Kasumi-1 (cell line): ENCODE results near the gene DNAJB8.

Source experiments
- DNase-seq, 2 experiments: peaks; one replicate each; lab custom pipeline; 2025; lab: John Stamatoyannopoulos, UW

Gene DNAJB8

DNA sequence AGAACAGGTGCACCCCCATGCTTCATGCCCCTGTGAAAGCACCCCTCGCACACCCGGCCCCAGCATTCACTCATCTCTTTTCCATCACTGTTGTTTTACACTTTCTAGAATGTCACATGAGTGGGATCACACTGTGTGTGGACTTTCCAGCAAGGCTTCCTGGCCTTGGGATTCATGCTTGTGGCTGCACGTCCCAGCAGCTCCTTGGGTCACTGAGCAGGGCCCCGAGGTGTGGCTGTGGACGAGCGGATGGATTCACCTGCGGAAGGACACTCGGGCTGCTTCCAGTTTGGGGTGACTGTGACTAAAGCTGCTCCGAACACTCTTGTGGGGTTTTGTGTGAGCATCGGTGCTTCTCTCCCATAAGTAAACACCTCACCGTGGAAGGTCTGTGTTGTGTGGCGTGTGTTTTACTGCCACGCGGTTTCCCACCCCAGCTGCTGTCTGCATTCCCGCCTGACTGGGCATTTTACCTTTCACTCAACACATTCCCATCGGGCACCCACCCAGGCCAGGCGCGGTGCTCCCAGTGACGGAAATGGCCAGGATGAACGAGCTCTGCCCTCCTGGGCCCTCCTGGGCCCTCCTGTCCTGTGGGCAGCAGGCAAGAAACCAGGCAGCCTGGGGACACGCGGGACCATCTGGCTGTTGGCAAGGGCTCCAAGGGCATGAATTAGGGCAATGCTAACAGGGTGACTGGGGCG is 41.4 kb downstream of the DNAJB8 start:
- DNase-seq: no peak

DNA sequence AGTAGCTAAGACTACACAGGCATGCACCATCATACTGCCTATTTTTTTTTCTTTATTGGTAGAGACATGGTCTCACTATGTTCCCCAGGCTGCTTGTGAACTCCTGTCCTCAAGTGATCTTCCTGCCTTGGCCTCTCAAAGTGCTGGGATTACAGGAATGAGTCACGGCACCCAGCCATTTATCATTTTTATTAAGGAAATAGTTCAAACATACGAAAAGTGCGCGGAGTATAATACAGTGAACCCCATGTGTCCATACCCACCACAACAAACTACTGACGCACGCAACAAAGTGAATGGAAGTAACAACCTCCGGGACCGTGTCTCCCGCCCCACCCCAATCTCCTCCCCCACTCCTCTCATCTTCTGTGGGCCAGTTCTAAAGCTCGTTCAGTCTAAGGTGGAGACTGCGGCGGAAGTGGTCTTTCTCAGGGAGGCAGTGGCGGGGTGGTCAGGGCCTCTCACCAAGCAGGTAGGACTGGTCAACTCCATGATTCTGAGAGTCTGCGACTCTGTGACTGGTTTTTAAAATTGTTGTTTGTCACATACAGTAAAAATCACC is 42.1 kb downstream of the DNAJB8 start:
- DNase-seq: no peak

DNA sequence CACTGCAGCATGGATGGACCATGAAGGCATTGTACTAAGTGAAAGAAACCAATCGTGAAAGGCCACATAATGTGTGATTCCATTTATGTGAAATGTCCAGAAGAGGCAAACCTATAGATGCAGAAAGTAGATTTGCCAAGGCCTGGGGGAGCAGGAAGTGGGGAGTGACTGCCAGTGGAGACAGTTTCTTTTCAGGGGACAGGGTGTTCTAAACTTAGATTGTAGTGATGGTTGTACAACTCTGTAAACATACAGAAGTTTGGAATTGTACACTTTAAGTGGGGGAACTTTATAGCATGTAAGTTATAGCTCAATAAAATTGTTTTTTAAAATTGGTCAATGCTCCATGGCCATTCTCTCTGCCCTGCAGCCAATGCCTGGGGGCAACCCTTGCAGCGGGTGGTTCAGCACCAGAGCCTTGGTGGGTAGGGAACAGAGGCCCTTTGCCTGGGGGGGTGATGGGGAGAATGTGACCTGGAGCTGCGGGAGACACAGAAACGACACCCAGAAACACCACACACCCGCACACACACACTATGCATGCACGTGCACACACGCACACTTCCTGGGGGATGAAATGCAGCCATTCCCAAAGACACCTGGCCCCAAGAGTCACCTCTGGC is 43.1 kb downstream of the DNAJB8 start:
- peak; percentile 4 to 13 for DNase-seq

- DNase-seq: no peak
Observed at GRCh38 chr3:128422762-128423524, 43.7 kb downstream of the DNAJB8 start.

GRCh38 chr3:128421966-128422365 is 44.7 kb downstream of the DNAJB8 start:
- DNase-seq: no peak

- DNase-seq: no peak
Observed at GRCh38 chr3:128421439-128421836, 45.3 kb downstream of the DNAJB8 start.

GRCh38 chr3:128420720-128421438 is 45.8 kb downstream of the DNAJB8 start:
- no peak for DNase-seq

DNA sequence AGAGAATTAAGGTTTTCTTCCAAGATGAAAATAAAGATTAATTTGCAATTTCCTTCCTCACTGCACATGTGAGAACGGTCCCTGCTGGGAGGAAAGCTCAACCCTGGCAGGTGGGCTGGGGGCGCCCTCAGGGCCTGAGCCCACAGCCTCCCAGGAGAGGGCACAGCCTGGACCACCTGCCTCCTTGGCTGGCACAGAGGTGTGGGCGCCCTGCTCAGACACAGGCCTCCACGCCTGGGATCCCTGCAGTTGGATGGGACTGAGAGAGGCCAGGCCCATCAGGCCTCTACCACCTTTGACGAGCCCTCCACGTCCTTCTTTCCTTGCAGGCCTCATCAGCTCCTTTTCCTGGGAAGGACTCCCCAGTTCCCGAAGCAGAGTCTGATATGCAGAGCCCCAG is 46.4 kb downstream of the DNAJB8 start:
- DNase-seq: no peak

GRCh38 chr3:128419311-128419710 is 47.4 kb downstream of the DNAJB8 start:
- DNase-seq: no peak

DNA sequence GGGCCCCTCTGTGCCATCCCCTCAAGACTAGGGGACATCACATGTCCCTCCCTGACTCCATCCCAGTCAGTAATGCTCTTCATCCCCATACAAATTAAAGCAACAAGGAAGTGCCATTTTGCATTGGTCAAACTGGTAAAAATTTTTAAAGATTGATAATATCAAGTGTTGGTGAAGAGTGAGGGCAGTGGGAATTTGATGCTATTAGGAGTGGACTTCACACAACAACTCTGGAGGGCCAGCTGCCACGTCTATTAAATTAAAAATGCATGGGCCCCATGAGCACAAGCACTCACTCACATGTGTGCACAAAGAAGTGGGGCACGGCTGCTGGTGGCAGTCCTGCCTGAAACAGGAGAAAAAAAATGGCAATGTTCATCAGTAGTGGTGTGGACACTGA is 47.8 kb downstream of the DNAJB8 start:
- DNase-seq: no peak

DNA sequence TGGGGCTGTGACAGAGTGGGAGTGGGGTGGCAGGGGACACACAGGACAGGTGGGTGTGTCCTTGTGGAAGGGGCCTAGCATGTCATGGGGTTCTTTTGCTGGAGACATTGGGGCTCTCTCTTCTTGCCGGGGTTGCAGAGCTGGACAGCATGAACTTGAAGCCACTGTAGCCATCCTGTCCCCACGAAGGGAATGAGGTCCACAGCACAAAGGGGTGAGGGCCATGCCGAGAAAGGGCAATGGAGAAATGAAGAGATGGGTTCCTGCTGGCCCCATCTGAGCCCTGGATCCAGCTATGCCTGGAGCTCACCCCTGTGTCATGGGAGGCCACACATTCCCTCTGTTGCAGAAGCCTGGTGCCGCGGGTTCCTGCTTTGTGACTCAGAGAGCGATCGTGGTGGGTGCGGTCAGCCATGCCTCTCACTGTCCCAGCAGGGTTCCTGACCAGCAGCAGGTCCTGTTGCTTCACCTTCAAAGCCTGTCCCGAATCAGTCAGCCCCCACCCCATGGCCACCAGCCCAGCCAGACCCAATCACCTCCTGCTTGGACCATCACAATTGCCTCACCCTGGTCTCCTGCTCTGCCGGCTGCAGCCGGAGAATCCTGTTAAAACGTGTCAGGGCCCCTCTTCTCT is 50.0 kb downstream of the DNAJB8 start:
- DNase-seq: no peak

DNA sequence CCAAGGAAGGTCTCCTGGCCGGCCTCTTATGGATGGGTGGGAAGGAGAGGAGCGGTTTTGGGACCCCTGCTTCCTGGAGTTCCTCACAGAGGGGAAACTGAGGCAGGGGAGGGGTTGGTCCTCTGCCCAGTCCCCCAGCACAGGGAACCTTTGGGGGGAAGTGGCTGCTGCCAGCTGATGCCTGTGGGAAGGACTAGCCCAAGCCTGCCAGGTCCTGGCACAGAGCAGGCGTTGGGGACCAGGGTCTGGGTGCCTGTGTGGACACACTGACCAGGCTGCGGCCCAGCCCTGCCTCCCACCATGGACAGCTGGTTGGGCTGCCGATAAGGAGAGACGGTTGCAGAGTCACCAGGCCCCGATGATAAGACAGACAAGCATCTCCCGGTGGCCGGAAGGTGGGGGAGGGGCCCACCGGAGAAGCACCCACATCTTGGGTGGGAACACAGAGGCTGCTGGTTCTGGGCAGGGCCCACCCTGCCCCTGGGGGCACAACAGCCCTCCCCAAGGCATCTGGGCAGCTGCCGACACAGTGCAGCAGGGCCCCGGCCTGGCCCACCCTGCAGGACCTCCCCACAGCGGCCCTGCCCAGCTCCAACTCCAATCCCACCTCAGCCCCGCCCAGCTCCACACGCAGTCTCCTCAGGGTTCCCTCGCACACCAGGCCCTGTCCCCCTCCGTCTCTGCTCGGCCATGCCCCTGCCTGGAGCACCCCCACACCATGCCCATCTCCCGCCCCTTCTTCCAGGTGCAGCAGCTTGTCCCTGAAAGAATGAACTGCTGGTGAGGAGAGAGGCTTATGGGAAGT is 50.7 kb downstream of the DNAJB8 start:
- no peak for DNase-seq

DNA sequence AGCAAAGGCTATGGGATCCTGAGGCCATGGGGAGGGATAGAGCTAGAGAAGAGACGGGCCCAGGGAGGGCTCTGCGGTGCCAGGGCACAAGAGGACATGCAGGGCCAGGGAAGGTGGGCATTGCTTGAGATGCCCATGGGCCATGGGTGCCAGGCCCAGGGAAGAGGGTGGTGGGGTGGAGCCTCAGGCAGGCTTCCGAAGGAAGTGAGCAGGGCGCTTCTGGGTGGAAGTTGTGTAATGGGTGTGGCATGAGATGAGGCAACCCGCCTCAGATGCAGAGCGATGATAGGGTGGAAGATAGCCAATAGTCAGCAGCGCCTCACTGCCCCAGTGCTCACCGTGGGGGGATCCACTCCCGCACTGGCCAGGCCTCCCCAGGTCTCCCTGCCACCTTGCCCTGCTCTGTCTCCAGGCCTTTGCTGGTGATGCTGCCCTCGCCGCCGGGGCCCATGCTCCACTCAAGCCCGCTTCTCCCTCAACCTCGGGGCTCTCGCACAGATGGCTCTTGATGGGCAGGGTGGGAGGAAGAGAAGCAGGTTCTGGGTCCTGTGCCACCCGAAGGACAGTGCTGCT is 51.4 kb downstream of the DNAJB8 start:
- no peak for DNase-seq

DNA sequence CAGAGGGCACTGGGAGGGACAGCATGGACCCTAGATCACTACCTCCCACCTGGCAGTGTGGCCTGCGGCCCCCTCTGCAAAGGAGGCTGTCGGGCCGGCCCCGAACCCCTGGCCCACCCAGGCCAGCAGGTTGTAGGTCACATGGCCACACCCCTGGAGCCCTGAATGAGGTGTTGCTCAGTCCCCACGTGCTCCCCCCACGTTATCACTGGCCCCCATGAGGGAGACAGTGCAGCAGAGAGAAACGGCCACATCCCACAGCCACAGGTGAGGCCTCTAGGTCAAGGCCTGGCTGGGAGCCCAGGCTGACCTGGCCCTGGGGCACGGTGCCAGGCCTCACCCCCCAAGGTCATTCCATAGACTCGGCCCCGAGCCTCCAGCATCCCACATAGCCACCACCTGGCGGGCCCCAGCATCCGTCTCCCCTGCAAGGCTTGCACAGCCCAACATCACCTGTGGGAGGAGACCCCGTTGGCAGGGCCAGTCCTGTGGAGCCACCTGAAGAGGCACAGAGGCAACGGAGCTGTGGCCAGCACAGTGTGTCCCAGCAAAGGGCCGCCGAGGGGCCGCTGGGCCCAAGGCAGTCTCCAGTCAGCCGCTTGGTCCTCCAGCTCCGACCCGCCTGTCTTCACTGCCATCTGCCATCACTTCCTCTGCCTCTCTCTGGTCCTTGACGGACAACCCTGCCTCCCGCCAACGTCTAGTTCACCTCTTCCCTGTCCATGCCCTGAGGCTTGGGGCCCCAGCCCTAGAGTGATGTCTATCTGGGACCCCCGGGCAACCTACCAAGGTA is 53.1 kb downstream of the DNAJB8 start:
- no peak for DNase-seq

DNA sequence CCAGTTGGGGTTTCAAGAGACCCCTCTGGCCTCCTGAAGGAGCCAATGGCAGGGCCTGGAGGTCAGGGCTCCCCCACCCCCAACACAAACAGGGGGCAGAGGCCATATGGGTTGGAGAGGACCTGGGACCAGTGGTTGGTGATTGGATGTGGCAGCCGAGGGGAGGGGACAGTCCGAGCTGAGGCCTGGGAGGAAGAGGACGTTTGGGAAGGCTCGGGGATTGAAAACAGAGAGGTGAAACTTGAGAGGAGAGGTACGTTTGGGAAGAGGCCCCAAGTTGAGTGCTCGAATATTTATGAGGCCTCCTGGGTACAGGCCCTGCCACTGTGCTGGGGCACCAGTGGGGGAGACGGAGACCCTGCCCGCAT is 53.7 kb downstream of the DNAJB8 start:
- DNase-seq: no peak
